HG02763 (cell line): Measurements from ENCODE around the gene PSMA3.
A peak's percentile ranks its signal among the peaks of the same experiment; 100 is the strongest.

ENCODE experiments used
- ATAC-seq: cut with Tn5 transposase; IDR thresholded peaks from one replicate; pipeline ENCODE4 v1.9.1; 2021; ENCODE audit warnings: mild to moderate bottlenecking, moderate library complexity; ENCODE audit not compliant: unreplicated experiment

PSMA3 gene

GRCh38 chr14:58298477-58299400, 54.1 kb downstream of the PSMA3 start, which contains the start of gene ARID4A:
Gene ARID4A, plus strand, starts transcription at chr14:58298555. Its CDS starts 1,300 bp downstream, at chr14:58299855.
- peak; percentile 9 for ATAC-seq

DNA sequence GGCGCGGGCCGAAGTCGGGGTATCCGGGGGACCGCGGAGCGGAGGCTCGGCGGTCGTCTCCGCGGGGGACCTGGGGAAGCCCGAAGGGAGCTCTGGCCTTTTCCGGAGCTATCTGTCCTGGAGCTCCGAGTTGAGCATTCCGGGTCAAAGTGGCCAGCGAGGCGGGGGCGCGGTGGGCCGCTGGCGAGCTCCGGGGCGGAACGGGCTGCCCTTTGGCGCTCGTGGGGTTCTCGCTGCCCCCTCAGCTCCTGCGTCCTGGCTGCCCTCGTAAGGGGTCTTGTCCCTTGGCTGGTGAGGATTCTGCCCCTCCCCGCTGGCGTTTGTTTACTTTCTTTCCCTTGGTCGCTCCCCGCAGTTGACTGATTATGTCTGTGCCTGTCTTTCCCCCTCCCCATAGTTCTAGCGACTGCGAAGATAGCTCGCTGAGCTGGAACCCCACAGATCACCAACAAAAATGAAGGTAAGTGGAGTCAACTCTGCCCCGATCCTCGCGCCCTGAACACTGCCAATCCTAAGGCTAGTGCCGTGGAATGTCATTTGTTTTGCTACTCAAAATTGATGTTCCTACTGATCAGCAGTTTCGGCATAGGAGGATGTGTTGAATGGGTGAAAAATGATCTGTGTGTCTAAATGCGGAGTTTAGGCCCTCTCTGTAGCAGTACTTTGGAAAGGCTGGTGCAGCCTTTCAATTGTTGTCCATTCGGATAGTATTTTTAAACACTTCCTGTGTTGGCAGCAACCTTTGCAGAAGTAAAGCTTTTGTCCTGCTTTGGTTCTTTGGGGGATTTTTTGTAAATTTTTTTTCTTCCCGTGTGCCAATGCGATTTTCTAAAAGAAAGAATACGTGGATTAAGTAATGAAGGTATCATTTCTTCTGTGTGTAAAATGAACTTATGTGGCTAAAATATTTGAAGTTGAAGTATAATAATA, 55.0 kb downstream of the PSMA3 start:
- no peak for ATAC-seq

- ATAC-seq: no peak
Observed at GRCh38 chr14:58301416-58301815, 56.8 kb downstream of the PSMA3 start.

DNA sequence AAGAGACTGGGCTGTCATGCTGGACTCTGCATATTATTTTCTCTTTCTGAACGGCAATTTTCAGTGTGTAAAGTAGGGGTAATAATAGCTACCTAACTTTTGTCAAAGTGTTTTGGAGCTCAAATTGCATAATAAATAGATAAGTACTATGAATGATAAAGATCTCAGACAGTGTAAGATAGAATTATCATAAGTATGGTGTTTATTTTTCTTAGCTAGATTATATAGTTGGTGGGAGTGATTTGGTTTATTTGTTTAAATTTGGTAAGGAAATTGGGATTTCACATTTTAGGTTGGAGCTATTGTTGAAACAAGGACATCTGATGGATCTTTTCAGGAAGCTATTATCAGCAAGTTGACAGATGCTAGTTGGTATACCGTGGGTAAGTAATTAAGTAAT, 61.1 kb downstream of the PSMA3 start:
- no peak for ATAC-seq

- no peak for ATAC-seq
Observed at GRCh38 chr14:58307597-58308316, 63.1 kb downstream of the PSMA3 start.

DNA sequence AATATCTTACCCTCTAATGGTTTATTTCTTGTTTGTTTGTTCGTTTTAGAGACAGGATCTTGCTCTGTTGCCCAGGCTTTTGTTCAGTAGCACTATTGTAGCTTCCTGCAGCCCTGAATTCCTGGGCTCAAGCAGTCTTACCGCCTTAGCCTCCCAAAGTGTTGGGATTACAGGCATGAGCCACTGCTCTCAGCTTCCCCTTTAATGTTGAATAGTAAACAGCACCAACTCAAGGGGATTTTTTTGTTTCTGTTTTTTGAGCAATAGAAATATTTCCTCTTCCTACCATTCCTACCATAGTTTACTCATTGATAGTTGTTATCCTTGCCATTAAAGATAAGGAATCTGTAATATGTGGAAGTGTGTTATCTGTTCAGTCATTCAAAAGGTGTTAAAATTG, 64.4 kb downstream of the PSMA3 start:
- no peak for ATAC-seq

DNA sequence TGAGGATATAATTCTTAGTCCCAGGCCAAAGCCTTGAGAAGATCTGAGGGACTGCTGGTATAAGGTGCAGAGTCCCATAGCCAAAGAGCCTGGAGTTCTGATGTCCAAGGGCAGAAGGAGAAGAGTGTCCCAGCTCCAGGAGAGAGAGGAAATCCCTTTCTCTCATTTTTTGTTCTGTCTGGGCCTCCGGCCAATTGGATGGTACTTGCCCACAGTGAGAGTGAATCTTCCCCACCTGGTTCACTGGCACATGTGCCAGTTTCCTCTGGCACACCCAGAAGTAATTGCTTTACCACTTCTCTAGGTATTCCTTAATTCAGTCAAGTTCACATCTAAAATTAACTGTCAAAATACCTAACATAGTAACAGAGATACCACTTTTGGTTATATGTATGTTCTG, 69.1 kb downstream of the PSMA3 start:
- ATAC-seq: no peak

DNA sequence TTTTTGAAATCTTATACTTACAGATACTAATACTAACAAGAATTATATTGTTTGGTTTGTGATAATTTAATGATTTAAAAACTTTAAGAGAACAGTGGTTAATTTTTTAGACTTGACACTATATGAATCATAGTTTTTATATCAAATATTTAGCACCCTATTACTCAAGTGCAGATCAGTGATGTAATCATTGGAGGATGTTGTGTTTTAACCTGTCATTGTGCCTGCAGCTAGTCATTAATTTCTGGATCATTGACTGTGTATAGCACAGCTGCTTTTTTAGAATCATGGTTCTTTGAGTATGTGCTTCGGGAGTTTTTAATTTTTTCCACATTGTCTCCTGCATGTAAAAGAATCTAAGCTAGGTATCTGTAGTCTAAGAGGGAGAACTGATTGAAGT, 71.0 kb downstream of the PSMA3 start:
- no peak for ATAC-seq
